ENCODE measurements around the gene FAM72A.
"Not testable (repeated sequence)": the region's sequence is repeated elsewhere in the genome, so short reads cannot be mapped to it uniquely, and the experiment has no call there.

The FAM72A gene

DNA sequence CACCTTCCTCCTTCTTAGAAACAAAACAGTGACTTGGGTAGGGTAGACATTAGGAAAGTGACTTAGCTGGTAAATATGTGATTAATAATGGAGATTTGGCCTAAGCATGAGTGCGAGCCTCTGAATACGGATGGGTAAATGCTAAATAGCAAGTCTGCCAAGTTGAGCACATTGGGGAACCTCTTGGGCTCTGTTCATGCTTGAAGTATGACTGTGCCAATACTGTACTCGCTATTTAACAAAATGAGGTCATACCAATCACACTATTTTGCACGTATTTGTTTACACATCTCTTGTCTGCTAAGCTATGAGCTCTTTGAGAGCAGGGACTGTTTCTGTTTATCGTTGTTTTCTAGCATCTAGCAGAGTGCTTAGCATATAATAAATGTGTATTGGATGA, 24.2 kb upstream of the FAM72A start:
- H3K27me3 ChIP-seq (ENCODE audit: insufficient read depth, insufficient read length); H3K9ac ChIP-seq (ENCODE audit: insufficient read length, low read depth); DNase-seq (ENCODE audit: low read depth, low spot score): not testable (repeated sequence)

DNA sequence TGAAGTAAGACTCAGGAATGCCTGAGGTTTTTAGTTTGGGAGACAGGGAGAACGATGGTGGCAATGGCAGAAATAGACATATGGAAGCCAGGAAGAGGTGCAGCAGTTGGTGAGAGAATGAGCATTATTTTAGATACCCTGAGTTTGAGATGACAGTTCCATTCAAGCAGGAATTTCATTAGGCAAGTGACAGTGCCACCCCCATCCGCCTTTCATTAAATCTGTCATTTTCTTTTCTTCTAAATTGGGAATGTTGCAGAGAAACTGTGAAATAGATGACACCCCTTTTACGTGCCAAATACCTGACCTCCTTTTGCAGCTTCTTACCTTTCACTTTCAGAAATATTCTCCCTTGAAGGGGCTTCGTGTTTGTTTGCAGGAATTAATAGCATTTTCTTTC, 22.7 kb upstream of the FAM72A start:
- H3K4me3 ChIP-seq (ENCODE audit: insufficient read length, low read depth); DNase-seq (ENCODE audit: low read depth, low spot score); H3K9ac ChIP-seq (ENCODE audit: insufficient read length, low read depth); H3K27me3 ChIP-seq (ENCODE audit: insufficient read depth, insufficient read length); H3K9me3 ChIP-seq (ENCODE audit: insufficient read depth, low read length); H3K4me1 ChIP-seq (ENCODE audit: insufficient read depth, insufficient read length); H3K36me3 ChIP-seq (ENCODE audit: insufficient read depth, insufficient read length, low read length): not testable (repeated sequence)

More for the DNA sequence above, 24.2 kb upstream of the FAM72A start:
- H3K4me3 ChIP-seq (ENCODE audit: insufficient read length, low read depth); H3K36me3 ChIP-seq (ENCODE audit: insufficient read depth, insufficient read length, low read length); H3K4me1 ChIP-seq (ENCODE audit: insufficient read depth, insufficient read length); H3K9me3 ChIP-seq (ENCODE audit: insufficient read depth, low read length): not testable (repeated sequence)

DNA sequence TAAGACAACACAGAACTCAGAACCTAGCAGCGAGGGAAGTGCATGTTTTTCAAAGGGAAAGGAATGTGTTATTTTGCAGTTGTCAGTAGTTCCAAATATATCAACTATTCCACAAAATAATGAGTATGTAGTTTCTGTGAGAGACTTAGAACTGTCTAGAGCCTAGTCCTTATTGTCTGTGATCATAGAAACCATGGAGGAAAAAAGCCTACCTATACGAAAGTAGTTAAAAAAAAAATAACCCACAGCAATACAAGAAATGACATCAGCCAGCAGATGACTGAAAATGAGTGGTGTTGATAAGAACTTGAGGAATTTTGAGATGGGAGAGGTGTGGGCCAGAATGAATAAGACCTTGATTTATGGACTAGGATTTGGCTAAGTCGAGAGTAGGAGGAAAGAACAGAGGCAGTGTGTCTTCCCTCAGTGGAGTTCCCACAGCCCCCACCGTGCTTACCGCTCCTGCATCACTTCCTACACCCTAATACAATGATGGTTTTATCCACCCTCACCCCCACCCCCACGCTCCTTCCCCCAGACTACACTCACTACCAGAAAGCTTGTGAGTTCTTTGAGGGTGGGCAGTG, 21.6 kb upstream of the FAM72A start:
- H3K4me3 ChIP-seq (ENCODE audit: insufficient read length, low read depth); H3K9me3 ChIP-seq (ENCODE audit: insufficient read depth, low read length); H3K27me3 ChIP-seq (ENCODE audit: insufficient read depth, insufficient read length); DNase-seq (ENCODE audit: low read depth, low spot score); H3K9ac ChIP-seq (ENCODE audit: insufficient read length, low read depth); H3K36me3 ChIP-seq (ENCODE audit: insufficient read depth, insufficient read length, low read length); H3K4me1 ChIP-seq (ENCODE audit: insufficient read depth, insufficient read length): not testable (repeated sequence)

DNA sequence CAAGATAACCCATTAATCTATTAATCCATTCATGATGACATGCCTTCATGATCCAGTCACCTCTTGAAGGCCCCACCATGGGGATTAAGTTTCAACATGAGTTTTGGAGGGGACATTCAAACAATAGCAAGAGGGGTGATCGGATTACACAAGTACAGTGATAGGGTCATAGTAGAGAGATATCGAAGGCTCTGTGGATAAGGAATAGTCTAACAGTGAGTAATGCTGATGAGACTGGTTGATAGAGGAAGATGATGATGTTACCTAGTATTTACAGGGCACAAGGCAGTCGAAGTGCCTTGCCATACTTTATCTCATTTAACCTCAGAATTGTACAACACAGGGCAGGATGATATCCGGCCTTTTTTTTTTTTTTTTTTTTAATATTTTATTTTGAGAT, 18.9 kb upstream of the FAM72A start:
- not testable (repeated sequence) for H3K4me1 ChIP-seq (ENCODE audit: insufficient read depth, insufficient read length); H3K9ac ChIP-seq (ENCODE audit: insufficient read length, low read depth); H3K9me3 ChIP-seq (ENCODE audit: insufficient read depth, low read length); H3K27me3 ChIP-seq (ENCODE audit: insufficient read depth, insufficient read length); DNase-seq (ENCODE audit: low read depth, low spot score); H3K36me3 ChIP-seq (ENCODE audit: insufficient read depth, insufficient read length, low read length); H3K4me3 ChIP-seq (ENCODE audit: insufficient read length, low read depth)

DNA sequence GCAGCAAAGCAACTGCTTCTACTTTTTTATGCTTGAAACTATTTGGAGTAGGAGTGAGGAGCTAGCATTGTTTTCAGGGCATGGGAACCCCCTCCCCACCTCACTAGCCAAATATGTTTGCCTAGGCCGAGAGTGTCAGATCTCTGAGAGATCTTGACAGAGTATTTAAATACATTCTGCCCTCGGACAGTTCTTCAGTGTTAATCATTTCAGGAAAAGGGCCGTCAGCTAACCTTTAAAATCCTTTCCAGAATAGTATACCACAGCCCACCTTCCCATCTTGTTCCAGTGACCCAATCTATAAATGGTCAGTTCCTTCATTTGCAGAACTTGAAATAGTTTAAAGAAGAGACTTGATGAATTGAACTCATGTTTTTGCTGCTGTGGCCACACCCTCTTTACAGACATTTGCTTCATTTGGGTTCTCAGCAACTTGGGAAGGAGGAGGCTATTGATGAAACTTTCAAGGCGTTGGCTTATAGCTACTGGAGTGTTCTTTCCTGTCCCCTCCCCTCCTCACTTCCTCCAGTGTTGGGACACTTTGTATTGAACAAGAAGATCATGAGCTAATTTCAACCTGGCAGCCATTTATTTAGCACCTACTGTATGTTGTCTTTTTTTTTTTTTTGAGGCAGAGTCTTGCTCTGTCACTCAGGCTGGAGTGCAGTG, 17.8 kb upstream of the FAM72A start:
- H3K9me3 ChIP-seq (ENCODE audit: insufficient read depth, low read length); H3K4me1 ChIP-seq (ENCODE audit: insufficient read depth, insufficient read length); H3K9ac ChIP-seq (ENCODE audit: insufficient read length, low read depth); H3K36me3 ChIP-seq (ENCODE audit: insufficient read depth, insufficient read length, low read length); DNase-seq (ENCODE audit: low read depth, low spot score); H3K4me3 ChIP-seq (ENCODE audit: insufficient read length, low read depth); H3K27me3 ChIP-seq (ENCODE audit: insufficient read depth, insufficient read length): not testable (repeated sequence)

DNA sequence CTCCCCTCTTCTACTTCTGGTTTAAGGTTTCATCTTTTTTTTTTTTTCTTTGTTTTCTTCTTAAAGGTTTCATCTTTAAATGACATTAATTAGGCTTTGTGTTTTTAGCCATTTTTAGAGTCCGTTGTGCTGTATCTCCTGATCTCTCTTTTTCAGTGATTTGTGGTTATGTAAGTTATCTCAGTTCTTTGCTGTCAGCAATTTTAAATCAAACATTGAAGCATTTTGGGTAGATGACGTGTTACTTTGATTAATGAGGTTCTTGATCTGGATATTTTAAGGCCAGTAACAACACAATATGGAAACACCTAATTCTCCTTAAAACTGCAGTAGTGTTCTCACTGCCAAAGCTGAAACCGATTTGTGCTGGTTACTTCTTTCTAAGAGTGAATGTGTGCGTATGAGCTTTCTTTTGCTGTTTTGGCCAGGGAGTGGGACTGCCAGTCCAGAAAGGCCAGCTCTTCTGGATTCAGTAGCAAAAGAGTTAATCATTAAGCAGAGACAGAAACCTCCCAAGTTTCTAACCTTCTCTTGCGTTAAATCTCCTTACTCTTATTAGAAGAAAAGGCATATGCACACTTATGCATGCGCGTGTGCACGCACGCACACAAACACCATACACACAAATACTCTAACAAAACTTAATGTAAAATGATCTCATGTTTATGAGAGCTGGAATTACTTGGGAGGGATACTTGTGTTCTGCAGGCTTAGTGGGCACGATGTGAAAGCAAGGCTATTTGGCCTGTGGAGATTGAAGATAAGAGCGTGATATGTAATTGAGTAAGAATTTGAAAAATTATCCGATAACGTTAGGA, 17.1 kb upstream of the FAM72A start:
- not testable (repeated sequence) for H3K9ac ChIP-seq (ENCODE audit: insufficient read length, low read depth); H3K36me3 ChIP-seq (ENCODE audit: insufficient read depth, insufficient read length, low read length)

DNA sequence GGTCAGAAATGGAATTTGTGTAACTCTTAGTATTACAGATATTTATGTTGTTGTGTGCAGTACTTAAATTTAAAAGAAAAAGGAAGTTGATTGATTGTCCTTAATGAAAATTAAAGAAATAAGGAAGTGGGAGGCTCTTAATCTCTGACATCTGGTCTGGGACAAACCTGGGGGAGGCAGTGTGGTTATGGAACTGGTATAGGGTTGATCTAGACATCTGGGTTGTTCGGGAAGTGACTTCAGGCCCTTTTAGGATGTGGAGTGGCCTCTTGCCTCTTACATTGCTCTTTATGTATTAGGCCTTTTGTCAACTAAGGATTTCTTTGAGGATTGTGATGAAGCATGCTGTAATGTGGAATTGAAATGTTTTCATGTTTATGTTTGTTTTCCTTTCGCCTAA, 16.1 kb upstream of the FAM72A start:
- H3K9ac ChIP-seq (ENCODE audit: insufficient read length, low read depth); DNase-seq (ENCODE audit: low read depth, low spot score); H3K9me3 ChIP-seq (ENCODE audit: insufficient read depth, low read length); H3K4me1 ChIP-seq (ENCODE audit: insufficient read depth, insufficient read length); H3K4me3 ChIP-seq (ENCODE audit: insufficient read length, low read depth); H3K36me3 ChIP-seq (ENCODE audit: insufficient read depth, insufficient read length, low read length); H3K27me3 ChIP-seq (ENCODE audit: insufficient read depth, insufficient read length): not testable (repeated sequence)

More for the DNA sequence above, 17.1 kb upstream of the FAM72A start:
- DNase-seq (ENCODE audit: low read depth, low spot score); H3K27me3 ChIP-seq (ENCODE audit: insufficient read depth, insufficient read length); H3K4me3 ChIP-seq (ENCODE audit: insufficient read length, low read depth); H3K9me3 ChIP-seq (ENCODE audit: insufficient read depth, low read length); H3K4me1 ChIP-seq (ENCODE audit: insufficient read depth, insufficient read length): not testable (repeated sequence)

DNA sequence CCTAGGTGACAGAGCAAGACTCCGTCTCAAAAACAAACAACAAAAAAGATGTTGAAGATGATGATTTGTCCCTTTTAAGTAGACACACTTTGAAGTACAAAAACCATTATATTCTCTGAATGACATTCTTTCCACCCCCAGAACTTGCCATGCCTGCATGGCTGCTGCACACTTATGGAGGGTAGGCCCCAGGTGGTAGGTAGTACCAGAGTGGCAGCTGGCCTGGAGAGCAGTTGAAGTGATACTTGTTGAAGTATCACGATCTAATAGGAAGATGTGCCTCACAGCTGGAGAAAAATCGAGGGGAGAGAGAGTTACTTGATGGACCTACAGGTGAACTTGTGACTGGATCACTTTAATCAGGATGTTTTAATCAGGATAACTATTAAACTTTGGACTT, 15.6 kb upstream of the FAM72A start:
- H3K4me3 ChIP-seq (ENCODE audit: insufficient read length, low read depth); H3K27me3 ChIP-seq (ENCODE audit: insufficient read depth, insufficient read length); H3K4me1 ChIP-seq (ENCODE audit: insufficient read depth, insufficient read length); H3K36me3 ChIP-seq (ENCODE audit: insufficient read depth, insufficient read length, low read length); H3K9me3 ChIP-seq (ENCODE audit: insufficient read depth, low read length); H3K9ac ChIP-seq (ENCODE audit: insufficient read length, low read depth); DNase-seq (ENCODE audit: low read depth, low spot score): not testable (repeated sequence)

DNA sequence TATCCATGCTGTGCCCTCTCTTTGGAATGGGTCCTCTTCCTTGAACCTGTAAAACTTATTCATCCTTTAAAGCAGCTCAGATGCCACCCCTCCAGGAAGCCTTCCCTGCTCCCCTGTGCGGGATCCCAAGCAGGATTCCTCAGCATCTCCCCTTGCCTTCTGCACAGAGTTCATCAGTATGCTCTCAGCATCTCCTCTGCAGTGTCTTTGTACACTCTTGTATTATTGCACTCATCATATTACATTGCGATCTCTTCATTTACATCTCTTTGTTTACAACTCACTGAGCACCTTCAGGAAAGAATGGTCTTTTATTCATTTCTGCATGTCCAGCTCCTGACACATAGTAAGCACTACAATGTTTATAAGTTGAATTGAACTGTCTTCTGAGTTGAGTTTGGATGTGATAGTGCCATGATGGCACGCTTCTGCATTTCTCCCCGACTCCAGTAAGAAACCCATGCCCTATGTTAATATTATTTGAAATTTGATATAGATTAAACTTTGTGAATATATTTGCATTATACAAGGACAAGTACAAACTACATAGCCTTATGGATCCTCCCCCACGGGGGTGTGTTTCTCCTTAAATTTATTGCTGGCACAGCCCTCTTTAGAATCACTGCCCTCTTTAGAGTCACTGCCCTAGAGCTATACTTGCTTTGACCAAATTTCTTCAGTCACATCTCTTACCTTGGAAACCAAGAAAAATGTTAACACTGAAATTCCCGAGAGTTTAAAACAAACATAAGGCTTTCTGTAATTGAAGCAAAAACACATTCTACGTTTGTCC, 13.2 kb upstream of the FAM72A start:
- H3K36me3 ChIP-seq (ENCODE audit: insufficient read depth, insufficient read length, low read length); H3K4me1 ChIP-seq (ENCODE audit: insufficient read depth, insufficient read length); H3K27me3 ChIP-seq (ENCODE audit: insufficient read depth, insufficient read length); H3K4me3 ChIP-seq (ENCODE audit: insufficient read length, low read depth); H3K9ac ChIP-seq (ENCODE audit: insufficient read length, low read depth); DNase-seq (ENCODE audit: low read depth, low spot score); H3K9me3 ChIP-seq (ENCODE audit: insufficient read depth, low read length): not testable (repeated sequence)

DNA sequence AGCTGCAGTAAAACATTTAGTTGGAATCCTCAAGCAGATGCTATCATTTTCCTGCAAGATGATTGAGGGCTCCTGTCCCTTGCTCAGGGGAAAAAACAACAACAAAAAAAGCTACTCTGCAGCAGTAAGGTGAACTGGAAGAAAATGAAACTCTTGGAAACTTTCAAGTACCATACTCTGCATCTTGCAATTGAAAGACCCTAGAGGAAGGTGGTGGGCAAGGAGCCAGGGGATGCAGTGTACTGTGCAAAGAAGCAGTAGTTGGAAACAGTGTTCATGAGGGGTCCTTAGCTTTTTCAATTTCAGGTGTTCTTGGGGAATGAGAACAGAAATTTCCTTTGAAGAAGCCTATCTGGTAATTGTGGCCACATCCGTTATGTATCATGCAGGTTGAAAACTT, 8.2 kb upstream of the FAM72A start:
- H3K9me3 ChIP-seq (ENCODE audit: insufficient read depth, low read length); H3K4me1 ChIP-seq (ENCODE audit: insufficient read depth, insufficient read length); H3K4me3 ChIP-seq (ENCODE audit: insufficient read length, low read depth); H3K36me3 ChIP-seq (ENCODE audit: insufficient read depth, insufficient read length, low read length); H3K9ac ChIP-seq (ENCODE audit: insufficient read length, low read depth); DNase-seq (ENCODE audit: low read depth, low spot score); H3K27me3 ChIP-seq (ENCODE audit: insufficient read depth, insufficient read length): not testable (repeated sequence)

DNA sequence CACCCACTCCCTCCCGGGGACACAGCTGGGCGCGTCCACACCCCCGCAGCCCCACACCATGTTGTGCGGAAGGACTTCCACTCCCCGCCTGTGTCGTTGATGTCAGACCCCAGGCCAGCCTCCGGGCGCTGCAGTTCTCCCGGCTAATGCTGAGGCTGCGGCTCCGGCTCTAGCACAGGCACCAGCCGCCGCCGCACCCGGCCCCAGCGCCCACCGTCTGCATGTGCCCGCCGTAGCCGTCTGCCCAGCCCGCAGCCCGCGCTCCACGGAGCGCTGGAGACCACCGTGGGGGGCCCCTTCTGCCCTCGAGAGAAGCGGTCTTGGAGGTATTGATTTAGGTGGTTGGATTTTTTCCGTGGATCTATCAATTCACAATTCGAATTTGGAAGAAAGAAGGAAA, 2.9 kb upstream of the FAM72A start:
- not testable (repeated sequence) for H3K4me3 ChIP-seq (ENCODE audit: insufficient read length, low read depth); H3K9ac ChIP-seq (ENCODE audit: insufficient read length, low read depth); H3K9me3 ChIP-seq (ENCODE audit: insufficient read depth, low read length); H3K27me3 ChIP-seq (ENCODE audit: insufficient read depth, insufficient read length); H3K4me1 ChIP-seq (ENCODE audit: insufficient read depth, insufficient read length); DNase-seq (ENCODE audit: low read depth, low spot score); H3K36me3 ChIP-seq (ENCODE audit: insufficient read depth, insufficient read length, low read length)
